NT2/D1 (cell line): ENCODE results near the gene LAYN.

Source experiments
- SUZ12 ChIP-seq: IDR thresholded peaks from 2 replicates; pipeline ENCODE4 v1.6.1; 2011; ENCODE audit not compliant: insufficient read length, insufficient read depth; ENCODE audit errors: extremely low read depth
- YY1 ChIP-seq: IDR thresholded peaks from 2 replicates; pipeline ENCODE4 v1.6.1; 2011; ENCODE audit not compliant: insufficient read length, insufficient read depth
- ZNF274 ChIP-seq: IDR thresholded peaks from 2 replicates; pipeline ENCODE4 v1.6.1; 2011; ENCODE audit warnings: mild to moderate bottlenecking, low read depth, low read length

DNA sequence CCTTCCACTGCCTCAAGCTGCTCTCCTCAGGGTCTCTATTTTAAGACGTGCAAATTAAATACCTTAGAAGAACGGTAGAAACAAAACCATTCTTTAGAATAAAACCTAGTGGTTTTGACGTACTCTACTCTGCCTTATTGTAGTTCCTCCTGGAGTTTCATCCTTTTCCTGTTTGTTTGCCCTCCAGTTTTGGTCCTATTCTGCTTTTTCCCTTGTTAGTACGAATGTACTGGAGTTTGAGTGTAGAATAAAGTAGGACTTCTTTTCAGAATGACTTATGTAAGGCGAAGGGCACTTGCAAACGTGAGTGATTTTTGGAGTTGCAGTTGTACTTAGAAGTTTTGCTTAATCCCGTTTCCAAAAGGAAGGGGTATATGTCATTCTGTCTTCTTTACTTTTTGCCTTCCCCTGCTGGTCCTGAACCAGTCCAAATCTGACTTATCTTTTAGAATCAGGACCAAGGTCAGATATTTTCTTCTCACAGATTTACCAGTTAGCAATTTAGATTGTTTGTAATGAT lies 63.2 kb downstream of the LAYN start:
- TF ChIP-seq ZNF274 = no peak
- no peak for TF ChIP-seq YY1
- TF ChIP-seq SUZ12 = no peak
